RCC 7860 (cell line): ENCODE data around the gene TAF11.
"Not testable (repeated sequence)": the region's sequence is repeated elsewhere in the genome, so short reads cannot be mapped to it uniquely, and the experiment has no call there.

Source experiments
- DNase-seq: peaks from one replicate; pipeline ENCODE4 v3.0.0-alpha.2; 2015; ENCODE audit warnings: low spot score
- FAIRE-seq: peaks from 2 replicates; lab custom pipeline; 2012; peaks lifted over from hg19 to GRCh38; lab: Jason Lieb, UNC

TAF11 gene

GRCh38 chr6:34867484-34867883, 20.4 kb downstream of the TAF11 start:
- DNase-seq (no peak), FAIRE-seq (no peak)

- no peak for FAIRE-seq
Observed at GRCh38 chr6:34866509-34866908, 21.3 kb downstream of the TAF11 start.

DNA sequence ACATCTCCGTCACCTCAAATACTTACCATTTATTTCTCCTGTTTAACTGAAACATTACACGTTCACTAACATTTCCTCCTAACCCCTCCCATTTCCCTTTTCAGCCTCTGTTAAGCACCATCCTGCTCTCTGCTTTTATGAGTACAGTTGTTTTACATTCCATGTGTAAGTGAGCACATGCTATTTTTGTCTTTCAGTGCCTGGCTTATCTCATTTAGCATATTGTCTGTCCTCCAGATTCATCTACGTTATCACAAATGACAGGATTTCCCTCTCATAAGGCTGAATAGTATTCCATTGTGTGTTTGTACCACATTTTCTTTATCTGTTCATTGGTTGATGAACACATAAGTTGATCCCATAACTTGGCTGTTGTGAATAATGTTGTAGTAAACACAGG, 22.7 kb downstream of the TAF11 start:
- DNase-seq, result no peak

More at GRCh38 chr6:34866509-34866908, 21.3 kb downstream of the TAF11 start:
- no peak for DNase-seq

DNA sequence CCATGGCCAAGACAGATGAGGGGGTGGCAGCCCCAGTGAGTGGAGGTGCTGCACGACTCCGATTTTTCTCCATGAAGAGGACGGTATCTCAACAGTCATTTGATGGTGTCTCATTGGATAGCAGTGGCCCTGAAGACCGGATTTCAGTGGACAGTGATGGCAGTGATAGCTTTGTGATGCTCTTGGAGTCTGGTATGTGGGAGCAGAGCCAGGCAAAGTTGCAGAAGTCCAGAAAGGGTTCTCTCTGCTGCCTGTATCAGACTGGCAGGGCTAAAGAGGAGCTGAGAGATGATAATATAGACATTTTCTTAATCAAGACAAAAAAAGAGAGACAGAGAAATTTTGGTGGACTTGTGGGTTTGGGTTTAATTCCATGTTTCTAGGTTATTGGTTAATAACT, 23.8 kb downstream of the TAF11 start:
- DNase-seq (no peak), FAIRE-seq (no peak)

More for the DNA sequence above, 22.7 kb downstream of the TAF11 start:
- FAIRE-seq, result no peak

DNA sequence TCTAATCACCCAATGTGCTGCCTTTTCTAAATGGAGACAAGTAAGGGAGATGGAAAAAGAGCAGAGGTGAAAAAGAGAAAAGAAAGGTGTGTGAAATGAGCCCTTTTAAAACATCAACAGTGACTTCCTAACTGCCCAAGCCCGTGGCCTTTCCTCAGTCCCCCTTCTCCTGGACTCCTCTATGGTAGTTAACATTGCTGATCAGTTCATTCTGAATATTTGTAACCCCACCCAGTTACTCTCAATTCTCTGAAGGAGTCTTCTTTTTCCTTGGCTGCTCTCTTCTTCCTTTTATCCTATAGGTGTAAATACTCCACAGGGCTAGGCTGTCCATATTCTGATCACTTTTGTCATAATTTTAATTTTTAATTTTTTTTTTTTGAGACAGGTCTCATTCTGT, 27.1 kb downstream of the TAF11 start:
- no peak for FAIRE-seq
- DNase-seq, result no peak

DNA sequence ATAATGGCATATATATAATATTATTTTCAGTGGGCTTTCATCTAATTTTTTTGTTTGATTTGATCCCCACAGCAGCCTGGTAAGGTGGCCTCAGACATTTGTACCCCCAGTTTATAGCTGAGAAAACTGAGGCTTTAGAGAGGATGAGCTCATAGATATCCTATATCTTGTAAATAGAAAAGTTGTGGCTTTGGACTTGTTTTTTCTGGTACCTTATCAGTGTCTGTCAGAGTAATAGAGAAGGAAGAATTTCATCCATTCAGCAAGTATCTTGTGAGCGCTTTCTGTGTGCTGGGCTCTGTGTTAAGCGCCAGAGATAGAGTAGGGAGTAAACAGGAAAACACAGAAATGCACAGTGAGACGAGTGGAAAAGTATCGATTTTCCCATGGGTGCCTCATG, 27.9 kb downstream of the TAF11 start:
- FAIRE-seq (no peak), DNase-seq (no peak)

DNA sequence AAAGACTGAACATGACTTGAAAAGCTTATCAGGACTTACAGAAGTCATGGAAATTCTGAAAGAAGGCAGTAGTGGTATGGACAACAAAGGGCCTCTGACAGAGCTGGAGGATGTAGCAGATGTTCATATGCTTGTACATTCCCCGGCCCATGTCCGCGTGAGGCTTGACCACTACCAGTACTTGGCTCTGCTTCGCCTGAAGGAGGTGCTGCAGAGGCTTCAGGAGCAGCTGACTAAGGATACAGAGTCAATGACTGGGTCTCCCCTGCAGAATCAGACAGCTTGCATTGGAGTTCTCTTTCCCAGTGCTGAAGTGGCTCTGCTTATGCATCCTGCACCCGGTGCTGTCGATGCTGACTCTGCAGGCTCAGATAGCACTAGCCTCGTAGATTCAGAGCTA, 29.2 kb downstream of the TAF11 start:
- DNase-seq, result no peak
- no peak for FAIRE-seq

- FAIRE-seq (no peak), DNase-seq (no peak)
Observed at GRCh38 chr6:34855463-34855862, 32.4 kb downstream of the TAF11 start.

- FAIRE-seq (no peak), DNase-seq (no peak)
Observed at GRCh38 chr6:34852406-34853085, 35.3 kb downstream of the TAF11 start.

GRCh38 chr6:34851361-34851760, 36.5 kb downstream of the TAF11 start:
- DNase-seq (no peak), FAIRE-seq (no peak)

- not testable (repeated sequence) for DNase-seq, FAIRE-seq
Observed at GRCh38 chr6:34849066-34849465, 38.8 kb downstream of the TAF11 start.

- DNase-seq (no peak), FAIRE-seq (no peak)
Observed at GRCh38 chr6:34839666-34840352, 48.0 kb downstream of the TAF11 start.

DNA sequence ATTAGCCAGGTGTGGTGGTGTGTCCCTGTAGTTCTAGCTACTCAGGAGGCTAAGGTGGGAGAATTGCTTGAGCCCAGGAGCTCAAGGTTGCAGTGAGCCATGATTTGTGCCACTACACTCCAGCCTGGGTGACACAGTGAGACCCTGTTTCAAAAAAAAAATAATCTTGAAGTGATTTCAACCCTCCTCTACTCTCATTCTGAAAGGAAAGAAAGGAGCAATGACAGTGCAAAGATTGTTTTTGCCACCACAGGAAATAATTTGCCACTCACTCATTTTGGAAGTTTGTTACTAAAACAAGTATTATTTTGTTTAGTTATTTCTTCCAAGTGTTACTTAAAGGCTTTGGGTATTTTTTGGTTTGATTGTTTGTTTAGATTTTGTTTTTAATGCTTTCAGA, 50.3 kb downstream of the TAF11 start:
- no peak for DNase-seq
- no peak for FAIRE-seq

DNA sequence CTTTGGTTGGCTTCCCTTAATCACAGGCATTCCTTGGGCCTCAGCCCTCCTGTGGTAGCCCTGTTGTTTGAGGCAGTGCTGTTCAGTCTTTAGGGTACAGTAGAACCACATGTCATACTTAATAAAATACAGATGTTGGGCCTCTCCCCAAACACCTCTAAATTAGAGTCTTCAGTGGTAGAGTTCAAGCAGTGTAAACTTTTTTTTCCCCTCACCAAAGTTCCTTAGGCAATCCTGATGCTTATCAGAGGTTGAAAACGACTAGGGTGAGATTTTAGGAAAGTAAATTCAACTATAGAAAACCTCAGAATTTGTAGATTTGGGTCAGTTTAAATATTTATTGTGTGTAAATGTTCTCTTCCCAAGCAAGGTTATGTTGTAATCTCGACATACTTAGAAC, 51.4 kb downstream of the TAF11 start:
- FAIRE-seq (no peak), DNase-seq (no peak)

- FAIRE-seq (no peak), DNase-seq (no peak)
Observed at GRCh38 chr6:34836008-34836407, 51.8 kb downstream of the TAF11 start.

DNA sequence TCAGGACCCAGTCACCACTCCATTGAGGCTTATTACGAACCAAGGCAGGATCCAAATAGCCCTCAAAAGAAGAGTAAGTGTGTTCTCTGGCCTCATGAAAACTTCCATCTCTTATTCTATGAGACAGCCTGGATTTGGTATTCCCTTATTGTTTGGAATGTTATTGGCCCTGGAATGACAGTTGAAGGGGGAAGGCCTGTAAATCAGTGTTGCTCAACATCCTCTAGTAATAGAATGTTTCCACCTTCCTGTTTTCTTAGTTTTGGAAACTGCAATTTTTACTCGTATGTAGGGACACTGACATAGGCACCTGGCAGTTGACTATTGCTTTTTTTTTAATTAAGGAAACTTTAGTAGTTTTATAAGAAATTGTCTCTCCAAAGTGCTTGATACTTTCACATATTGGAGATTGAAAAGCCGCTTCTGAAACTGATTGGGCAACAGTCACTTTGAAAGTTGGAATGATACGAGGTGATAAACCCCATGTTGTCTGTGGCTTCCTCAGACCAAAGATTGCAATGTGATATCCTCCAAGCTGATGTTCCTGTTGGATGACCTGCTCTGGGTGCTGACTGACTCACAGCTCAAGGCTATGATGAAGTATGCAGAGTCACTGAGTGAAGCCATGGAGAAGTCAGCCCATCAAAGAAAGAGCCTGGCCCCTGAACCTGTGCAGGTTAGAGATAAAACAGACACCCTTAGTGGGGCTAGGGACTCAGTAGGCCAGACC, 52.9 kb downstream of the TAF11 start:
- DNase-seq (peak; percentile 28), FAIRE-seq (no peak)

DNA sequence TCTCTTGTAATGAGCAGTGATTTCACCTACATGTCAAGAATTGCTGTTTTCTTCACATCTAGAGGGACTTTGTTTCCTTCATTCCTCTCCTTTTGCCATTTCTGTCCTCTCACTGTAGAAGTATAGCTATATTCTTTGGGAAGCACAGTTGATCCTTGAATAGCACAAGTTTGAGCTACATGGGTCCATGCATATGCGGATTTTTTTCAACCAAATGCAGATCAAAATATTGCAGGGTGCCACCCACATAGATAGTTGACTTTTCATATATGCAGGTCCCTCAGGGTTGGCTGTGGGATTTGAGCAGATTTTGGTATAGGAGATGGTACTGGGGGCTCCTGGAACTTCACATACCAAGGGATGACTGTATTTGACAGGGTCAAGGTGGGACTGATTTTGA, 54.9 kb downstream of the TAF11 start:
- DNase-seq, result no peak
- no peak for FAIRE-seq

DNA sequence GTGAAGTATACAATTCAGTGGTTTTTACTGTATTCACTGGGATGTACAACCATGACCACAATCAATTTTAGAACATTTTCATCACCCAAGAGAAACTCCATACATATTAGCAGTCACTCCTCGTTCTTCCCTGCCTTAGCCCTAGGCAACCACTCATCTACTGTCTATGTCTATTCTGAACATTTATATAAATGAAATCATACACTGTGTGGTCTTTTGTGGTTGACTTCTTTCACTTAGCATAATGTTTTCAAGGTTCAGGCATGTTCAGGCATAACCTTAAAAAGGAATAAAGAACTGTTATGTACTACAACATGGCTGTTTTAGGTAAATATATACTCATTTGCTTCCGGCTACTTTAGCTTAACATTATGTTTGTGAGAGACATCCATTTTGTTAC, 58.7 kb downstream of the TAF11 start:
- FAIRE-seq (no peak), DNase-seq (no peak)
